ENCODE measurements around the gene SMIM41. TPM values are rescaled to one million over a fixed set of nuclear protein-coding genes. Genes with fewer than 3 reads are reported as not detected.

SMIM41 gene
- total RNA-seq, 1 experiment from 2014 or later = not detected

DNA sequence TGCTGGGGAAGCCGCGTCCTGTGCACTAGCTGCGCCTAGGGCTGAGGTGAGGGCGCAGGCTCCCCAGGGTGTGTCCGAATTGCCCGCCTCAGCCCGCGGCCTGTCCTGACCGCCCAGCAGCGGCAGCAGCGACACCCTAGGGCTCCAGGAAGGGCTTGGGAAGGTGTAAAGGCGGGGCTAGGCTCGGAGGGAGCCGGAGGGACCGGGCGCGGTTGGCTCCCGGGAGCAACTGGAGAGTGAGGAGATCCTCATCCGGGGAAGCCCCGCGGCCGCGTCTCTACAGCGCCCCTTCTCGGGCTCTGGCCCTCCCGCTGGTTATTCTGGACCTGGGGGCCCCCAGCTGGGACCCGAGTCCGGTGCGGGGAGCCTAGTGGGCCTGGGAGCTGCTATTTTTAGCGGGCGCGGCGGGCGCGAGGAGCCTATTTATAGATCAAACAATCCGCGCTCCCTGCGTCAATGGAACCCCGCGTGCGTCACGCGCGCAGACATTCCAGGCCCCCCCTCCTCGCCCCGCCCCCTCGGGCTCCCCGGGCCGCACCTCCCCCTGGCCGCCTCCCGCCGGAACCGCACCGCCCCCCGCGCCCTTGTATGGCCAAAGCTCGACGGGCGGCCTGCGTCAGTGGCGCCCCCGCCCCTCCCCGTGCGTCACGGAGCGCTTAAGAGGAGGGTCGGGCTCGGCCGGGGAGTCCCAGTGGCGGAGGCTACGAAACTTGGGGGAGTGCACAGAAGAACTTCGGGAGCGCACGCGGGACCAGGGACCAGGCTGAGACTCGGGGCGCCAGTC is 28.6 kb upstream of the SMIM41 start, which contains the start of gene NR4A1:
Gene NR4A1 (plus strand): TSS at position 685 of the 784 bp plus-strand sequence. CDS start 2,887 bp downstream, outside the sequence.
- Histone ChIP-seq H3K4me3 (ENCODE audit: low read length) (peak within 1 kb of the TSS; percentile 79), H3K9me2 (replicated peaks; ENCODE audit: low read length) (no peaks in the 10 kb centered on the region), H3K9me3 (ENCODE audit: low read length) (no peaks in the 10 kb centered on the region), H3K36me3 (ENCODE audit: low read depth, low read length) (peaks cover 4% of the 10 kb centered on the region; the same call in 1 of the 2 replicates), H3K4me2 (ENCODE audit: low read length) (peak within 1 kb of the TSS; percentile 96), H3F3A (ENCODE audit: low read length, unreplicated experiment) (no peaks in the 10 kb centered on the region), H3K27me3 (ENCODE audit: low read length) (no peaks in the 10 kb centered on the region), H3K27ac (ENCODE audit: low read length) (peak within 1 kb of the TSS; percentile 93), H3K9ac (ENCODE audit: low read length) (peak within 1 kb of the TSS; percentile 94), H3K79me2 (ENCODE audit: low read length) (peaks cover 23% of the 10 kb centered on the region; the same call in 1 of the 2 replicates), H2AFZ (ENCODE audit: low read length) (peak within 1 kb of the TSS; percentile 57), H4K20me1 (ENCODE audit: low read length) (peaks cover 41% of the 10 kb centered on the region), H3K4me1 (ENCODE audit: insufficient read depth, low read length) (peaks cover 23% of the 10 kb centered on the region)
- CTCF ChIA-PET = interaction anchor here (0.6 to 1.3 kb wide), 9 partner anchors 17 to 32 kb away, joined by 3 to 8 read pairs (median 4); partner anchors contain the start of gene ATG101
- peak; percentile 80 for ATAC-seq
- POLR2A ChIA-PET (ENCODE audit: unreplicated experiment) = interaction anchor here (0.6 to 1.5 kb wide), 8 partner anchors 15 to 1602 kb away, joined by 3 to 23 read pairs (median 5); partner anchors contain the start of gene ATG101
- TSS peak; percentile 88 for BruUV-seq (replicated peaks)
- intact Hi-C loops (cut with micrococcal nuclease) = loop anchor here (1.0 kb wide), 2 partner anchors 14 to 26 kb away; no protein-coding TSS in a partner anchor
- peak; percentile 90 for DNase-seq
- TF ChIP-seq, protein P1, sequence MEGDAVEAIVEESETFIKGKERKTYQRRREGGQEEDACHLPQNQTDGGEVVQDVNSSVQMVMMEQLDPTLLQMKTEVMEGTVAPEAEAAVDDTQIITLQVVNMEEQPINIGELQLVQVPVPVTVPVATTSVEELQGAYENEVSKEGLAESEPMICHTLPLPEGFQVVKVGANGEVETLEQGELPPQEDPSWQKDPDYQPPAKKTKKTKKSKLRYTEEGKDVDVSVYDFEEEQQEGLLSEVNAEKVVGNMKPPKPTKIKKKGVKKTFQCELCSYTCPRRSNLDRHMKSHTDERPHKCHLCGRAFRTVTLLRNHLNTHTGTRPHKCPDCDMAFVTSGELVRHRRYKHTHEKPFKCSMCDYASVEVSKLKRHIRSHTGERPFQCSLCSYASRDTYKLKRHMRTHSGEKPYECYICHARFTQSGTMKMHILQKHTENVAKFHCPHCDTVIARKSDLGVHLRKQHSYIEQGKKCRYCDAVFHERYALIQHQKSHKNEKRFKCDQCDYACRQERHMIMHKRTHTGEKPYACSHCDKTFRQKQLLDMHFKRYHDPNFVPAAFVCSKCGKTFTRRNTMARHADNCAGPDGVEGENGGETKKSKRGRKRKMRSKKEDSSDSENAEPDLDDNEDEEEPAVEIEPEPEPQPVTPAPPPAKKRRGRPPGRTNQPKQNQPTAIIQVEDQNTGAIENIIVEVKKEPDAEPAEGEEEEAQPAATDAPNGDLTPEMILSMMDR (conservative IDR thresholded peaks at IDR 0.05; ENCODE audit: low read depth, low read length) = peak; percentile 25; the same call in 1 of the 2 replicates
- TF ChIP-seq EZH2phosphoT487 (IDR thresholded peaks at IDR 0.05; ENCODE audit: borderline replicate concordance, low read length) = no peak

DNA sequence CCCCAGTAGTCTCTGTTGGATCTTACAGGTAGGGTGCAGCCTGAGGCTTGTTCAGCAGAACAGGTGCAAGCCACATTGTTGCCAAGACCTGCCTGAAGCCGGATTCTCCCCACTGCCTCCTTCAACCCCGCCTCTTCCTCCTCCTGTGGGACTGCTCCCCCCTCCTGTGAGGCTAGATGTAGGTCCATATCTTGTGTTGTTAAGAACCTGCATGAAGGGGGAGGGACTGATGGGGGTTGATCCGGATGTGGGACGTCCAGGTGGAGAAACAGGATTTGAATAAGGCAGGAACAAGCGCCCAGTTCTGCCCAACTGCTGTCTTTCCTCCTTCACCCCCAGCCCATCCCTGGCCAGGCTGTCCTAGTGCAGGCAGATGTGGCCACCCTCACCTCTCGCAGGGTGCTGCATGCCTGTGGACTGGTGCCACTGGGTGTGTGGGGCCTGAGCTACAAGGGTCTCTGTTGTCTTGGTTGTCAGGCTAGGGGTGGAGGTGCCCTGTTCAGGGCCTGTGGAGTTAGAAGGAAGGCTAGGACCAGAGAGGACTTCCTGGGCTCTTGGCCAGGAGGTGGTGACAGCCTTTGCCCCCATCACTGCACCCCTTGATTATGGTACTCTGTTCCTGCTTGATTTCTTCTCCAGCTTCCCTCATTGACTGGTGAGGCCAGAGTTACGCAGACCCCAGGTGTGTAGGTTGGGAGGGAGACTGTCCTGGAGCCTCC is 26.9 kb upstream of the SMIM41 start:
- no TSS peak for BruUV-seq (replicated peaks)
- Histone ChIP-seq H3K4me2 (ENCODE audit: low read length) (peak overlapping the region; percentile 96), H3K27me3 (ENCODE audit: low read length) (no peaks in the 10 kb centered on the region), H4K20me1 (ENCODE audit: low read length) (peaks cover 44% of the 10 kb centered on the region), H3K9me2 (replicated peaks; ENCODE audit: low read length) (no peaks in the 10 kb centered on the region), H3K4me1 (ENCODE audit: insufficient read depth, low read length) (peaks cover 23% of the 10 kb centered on the region), H3K79me2 (ENCODE audit: low read length) (peaks cover 23% of the 10 kb centered on the region; the same call in 1 of the 2 replicates), H3K9me3 (ENCODE audit: low read length) (no peaks in the 10 kb centered on the region), H3K36me3 (ENCODE audit: low read depth, low read length) (peaks cover 16% of the 10 kb centered on the region; the same call in 1 of the 2 replicates), H3F3A (ENCODE audit: low read length, unreplicated experiment) (no peaks in the 10 kb centered on the region), H3K4me3 (ENCODE audit: low read length) (peak overlapping the region; percentile 79), H3K9ac (ENCODE audit: low read length) (peak overlapping the region; percentile 94; the same call in 1 of the 2 replicates), H2AFZ (ENCODE audit: low read length) (no peak overlapping the region), H3K27ac (ENCODE audit: low read length) (no peak overlapping the region)
- TF ChIP-seq, protein P1 (conservative IDR thresholded peaks at IDR 0.05; ENCODE audit: low read depth, low read length) = no peak
- TF ChIP-seq EZH2 (IDR thresholded peaks at IDR 0.05; ENCODE audit: low read length, unreplicated experiment) = no peak
- no peak for TF ChIP-seq EZH2phosphoT487 (IDR thresholded peaks at IDR 0.05; ENCODE audit: borderline replicate concordance, low read length)
- ChIA-PET POLR2A (ENCODE audit: unreplicated experiment) (no interaction called here), CTCF (interaction anchor here (1.0 to 1.3 kb wide), 2 partner anchors 16 to 30 kb away, joined by 3 to 8 read pairs; no protein-coding TSS in a partner anchor)
- DNase-seq = peak; percentile 42
- no peak for ATAC-seq
- intact Hi-C loops (cut with micrococcal nuclease) = no loop called here

Measured in PC-3 (cell line).